IMR-90 (cell line): ENCODE results near the gene TCIRG1. TPM values are rescaled to one million over a fixed set of nuclear protein-coding genes. Genes with fewer than 3 reads are reported as not detected.

Source experiments
- ATAC-seq: fragments of 200-7000 bp; cut with Tn5 transposase; 2 replicates; pipeline ENCODE4 v1.9.1; 2020; ENCODE audit warnings: low read depth, mild to moderate bottlenecking, moderate library complexity
- BruUV-seq: library from RNA; stranded (reverse); fragments of 400-500 nt; replicated peaks from 2 replicates; lab custom pipeline; 2021; lab: Mats Ljungman, UMichigan
- CTCF ChIA-PET: fragments of 300-600 bp; formaldehyde crosslinking; extraction: SDS; loops from one replicate; lab custom pipeline; 2021; ENCODE audit warnings: antibody characterized with exemption; lab: Yijun Ruan, JAX
- POLR2A ChIA-PET: fragments of 300-600 bp; sonication (Branson Sonifier 250); formaldehyde crosslinking; loops from one replicate; lab custom pipeline; 2022; ENCODE audit warnings: antibody characterized with exemption; ENCODE audit not compliant: unreplicated experiment; lab: Charles Lee
- DNase-seq: peaks from one replicate; pipeline ENCODE4 v3.0.0; 2013
- H2AFZ ChIP-seq: replicated peaks from 2 replicates; pipeline ENCODE3; 2013; ENCODE audit warnings: low read length, mild to moderate bottlenecking; ENCODE audit not compliant: poor library complexity
- H2AK5ac ChIP-seq: 2 replicates; pipeline ENCODE4 v1.6.1; 2013; ENCODE audit warnings: low read depth, low read length, inconsistent platforms
- H2AK9ac ChIP-seq: replicated peaks from 2 replicates; pipeline ENCODE3; 2013; ENCODE audit warnings: mild to moderate bottlenecking, low read depth, low read length, moderate library complexity; ENCODE audit not compliant: poor library complexity
- H2BK120ac ChIP-seq: 2 replicates; pipeline ENCODE4 v1.6.1; 2013; ENCODE audit warnings: low read depth, low read length, inconsistent platforms
- H2BK15ac ChIP-seq: 3 replicates; pipeline ENCODE4 v1.6.1; 2013; ENCODE audit warnings: low read depth, low read length, inconsistent platforms
- H2BK20ac ChIP-seq: 2 replicates; pipeline ENCODE4 v1.6.1; 2013; ENCODE audit warnings: low read depth, mild to moderate bottlenecking, inconsistent platforms, low read length, moderate library complexity
- H2BK5ac ChIP-seq: 2 replicates; pipeline ENCODE4 v1.6.1; 2013; ENCODE audit warnings: mild to moderate bottlenecking, low read depth, low read length, inconsistent platforms; ENCODE audit not compliant: poor library complexity, severe bottlenecking
- H3K14ac ChIP-seq: replicated peaks from 2 replicates; pipeline ENCODE4 v1.6.1; 2013; ENCODE audit warnings: low read depth, low read length, inconsistent platforms
- H3K18ac ChIP-seq: 2 replicates; pipeline ENCODE4 v1.6.1; 2013; ENCODE audit warnings: low read depth, low read length, control low read depth
- H3K23ac ChIP-seq: 2 replicates; pipeline ENCODE4 v1.6.1; 2013; ENCODE audit warnings: low read depth, low read length, inconsistent platforms
- H3K27ac ChIP-seq: 2 replicates; pipeline ENCODE4 v1.5.1; 2013; ENCODE audit warnings: mild to moderate bottlenecking, control low read depth, low read length; ENCODE audit not compliant: insufficient read depth
- H3K27me3 ChIP-seq: 2 replicates; pipeline ENCODE4 v1.6.1; 2013; ENCODE audit warnings: low read length; ENCODE audit not compliant: control insufficient read depth, insufficient read depth
- H3K36me3 ChIP-seq: 2 replicates; pipeline ENCODE4 v1.6.1; 2013; ENCODE audit warnings: low read length, mixed read lengths; ENCODE audit not compliant: control insufficient read depth, insufficient read depth
- H3K4ac ChIP-seq: 2 replicates; pipeline ENCODE4 v1.6.1; 2013; ENCODE audit warnings: low read depth, low read length, inconsistent platforms
- H3K4me1 ChIP-seq: 2 replicates; pipeline ENCODE4 v1.6.1; 2013; ENCODE audit warnings: low read length, mixed read lengths; ENCODE audit not compliant: control insufficient read depth, insufficient read depth
- H3K4me2 ChIP-seq: 2 replicates; pipeline ENCODE4 v1.6.1; 2013; ENCODE audit warnings: low read depth, mild to moderate bottlenecking, control low read depth, low read length, moderate library complexity
- H3K4me3 ChIP-seq: 2 replicates; pipeline ENCODE4 v1.5.1; 2013; ENCODE audit warnings: low read depth, mild to moderate bottlenecking, control low read depth, low read length, moderate library complexity; ENCODE audit not compliant: insufficient read depth
- H3K56ac ChIP-seq: 2 replicates; pipeline ENCODE4 v1.6.1; 2013; ENCODE audit warnings: low read length, inconsistent platforms; ENCODE audit not compliant: insufficient read depth; ENCODE audit errors: extremely low read depth
- H3K79me1 ChIP-seq, 2 experiments: 2 replicates each; pipeline ENCODE4 v1.6.1; 2013; ENCODE audit warnings: low read length in 2 of 2, inconsistent platforms in 1 of 2, low read depth in 1 of 2
- H3K9ac ChIP-seq: 2 replicates; pipeline ENCODE4 v1.6.1; 2013; ENCODE audit warnings: low read depth, low read length, control low read depth
- H3K9me1 ChIP-seq: 2 replicates; pipeline ENCODE4 v1.6.1; 2013; ENCODE audit warnings: low read length, inconsistent platforms; ENCODE audit not compliant: insufficient read depth
- H3K9me3 ChIP-seq: 2 replicates; pipeline ENCODE4 v1.6.1; 2013; ENCODE audit warnings: low read length; ENCODE audit not compliant: control insufficient read depth, insufficient read depth
- H4K20me1 ChIP-seq: 2 replicates; pipeline ENCODE4 v1.6.1; 2013; ENCODE audit warnings: low read length, inconsistent platforms; ENCODE audit not compliant: insufficient read depth
- H4K5ac ChIP-seq: 2 replicates; pipeline ENCODE4 v1.6.1; 2013; ENCODE audit warnings: mild to moderate bottlenecking, low read depth, low read length, control low read depth
- H4K8ac ChIP-seq, 2 experiments: 2 replicates each; pipeline ENCODE4 v1.6.1; 2013; ENCODE audit warnings: low read depth in 2 of 2, low read length in 2 of 2, control low read depth in 1 of 2, inconsistent platforms in 1 of 2
- H4K91ac ChIP-seq: 2 replicates; pipeline ENCODE4 v1.6.1; 2013; ENCODE audit warnings: low read depth, low read length, inconsistent platforms; ENCODE audit not compliant: insufficient read depth
- CHD1 ChIP-seq: IDR thresholded peaks from 2 replicates; pipeline ENCODE4 v1.6.1; 2012; ENCODE audit warnings: low read depth, low read length, improper control_type of control experiment
- FOS ChIP-seq: fragments of 150-350 bp; IDR thresholded peaks from 2 replicates; pipeline ENCODE4 v1.6.1; 2016; ENCODE audit warnings: low read depth, low read length
- MAFK ChIP-seq: IDR thresholded peaks from 2 replicates; pipeline ENCODE4 v1.6.1; 2012; ENCODE audit warnings: low read depth, low read length, improper control_type of control experiment
- MAZ ChIP-seq: IDR thresholded peaks from 2 replicates; pipeline ENCODE4 v1.6.1; 2012; ENCODE audit warnings: low read depth, mild to moderate bottlenecking, low read length, improper control_type of control experiment, moderate library complexity, borderline replicate concordance
- MXI1 ChIP-seq: IDR thresholded peaks from 2 replicates; pipeline ENCODE4 v1.6.1; 2012; ENCODE audit warnings: low read depth, mild to moderate bottlenecking, low read length, moderate library complexity, borderline replicate concordance
- NFE2L2 ChIP-seq: fragments of 150-350 bp; IDR thresholded peaks from 2 replicates; pipeline ENCODE4 v1.6.1; 2016; ENCODE audit warnings: low read depth, mild to moderate bottlenecking, low read length
- POLR2A ChIP-seq: IDR thresholded peaks from 2 replicates; pipeline ENCODE4 v1.6.1; 2012; ENCODE audit warnings: mild to moderate bottlenecking, low read depth, low read length
- RAD21 ChIP-seq: IDR thresholded peaks from 2 replicates; pipeline ENCODE4 v1.6.1; 2012; ENCODE audit warnings: low read length, improper control_type of control experiment
- RCOR1 ChIP-seq: IDR thresholded peaks from 2 replicates; pipeline ENCODE4 v1.6.1; 2012; ENCODE audit warnings: mild to moderate bottlenecking, low read length, improper control_type of control experiment; ENCODE audit not compliant: insufficient replicate concordance
- RFX5 ChIP-seq: IDR thresholded peaks from 2 replicates; pipeline ENCODE4 v1.8.0; 2012; ENCODE audit warnings: low read depth, mild to moderate bottlenecking, low read length, moderate library complexity
- SMC3 ChIP-seq: fragments of 150-350 bp; IDR thresholded peaks from 2 replicates; pipeline ENCODE4 v1.6.1; 2016; ENCODE audit warnings: low read depth, mild to moderate bottlenecking, antibody characterized with exemption, low read length, moderate library complexity
- WGBS, 2 experiments: methylation state at CpG; one replicate each; pipeline versions ENCODE4 v1.1.5 to v1.1.7; 2013; ENCODE audit warnings: missing lambda C conversion rate in 2 of 2; ENCODE audit not compliant: insufficient read length in 1 of 2; ENCODE audit errors: extremely low coverage in 2 of 2; 5-methylcytosine and 5-hydroxymethylcytosine counted together
- dilution Hi-C: fragments of 300-500 bp; cut with HindIII; formaldehyde crosslinking; loops from one replicate; pipeline ENCODE4 v1.14.3; 2018; ENCODE audit warnings: low sequenced_read_pairs; ENCODE audit not compliant: unreplicated experiment
- in situ Hi-C: fragments of 300-500 bp; cut with MboI; formaldehyde crosslinking; loops from 3 replicates; pipeline ENCODE4 v1.14.3; 2019; ENCODE audit warnings: low sequenced_read_pairs, inconsistent platforms, mixed read lengths
- intact Hi-C: fragments of 100-400 bp; cut with micrococcal nuclease; formaldehyde crosslinking; loops from 2 replicates; pipeline ENCODE4 v1.10.0; 2022
- polyA plus RNA-seq, 3 experiments: library from polyadenylated mRNA; depleted of rRNA; stranded (reverse); fragments of >200 nt; gene quantifications; 2 replicates each; pipeline ENCODE4 v1.2.3, GENCODE V29; 2012; ENCODE audit warnings: low replicate concordance in 1 of 3
- total RNA-seq: library from RNA; depleted of rRNA; stranded (reverse); fragments of >200 nt; gene quantifications from 2 replicates; pipeline ENCODE4 v1.2.3, GENCODE V29; 2012
- TF ChIP-seq, protein P1 (sequence below): fragments of 150-350 bp; IDR thresholded peaks from 2 replicates; pipeline ENCODE4 v1.6.1; 2017; ENCODE audit warnings: mild to moderate bottlenecking, antibody characterized with exemption, low read length, low read depth

The TCIRG1 gene
- total and polyA plus RNA-seq, 2 of the 4 experiments (the other 2 are of a cell fraction), result 25.3 to 117 TPM

DNA sequence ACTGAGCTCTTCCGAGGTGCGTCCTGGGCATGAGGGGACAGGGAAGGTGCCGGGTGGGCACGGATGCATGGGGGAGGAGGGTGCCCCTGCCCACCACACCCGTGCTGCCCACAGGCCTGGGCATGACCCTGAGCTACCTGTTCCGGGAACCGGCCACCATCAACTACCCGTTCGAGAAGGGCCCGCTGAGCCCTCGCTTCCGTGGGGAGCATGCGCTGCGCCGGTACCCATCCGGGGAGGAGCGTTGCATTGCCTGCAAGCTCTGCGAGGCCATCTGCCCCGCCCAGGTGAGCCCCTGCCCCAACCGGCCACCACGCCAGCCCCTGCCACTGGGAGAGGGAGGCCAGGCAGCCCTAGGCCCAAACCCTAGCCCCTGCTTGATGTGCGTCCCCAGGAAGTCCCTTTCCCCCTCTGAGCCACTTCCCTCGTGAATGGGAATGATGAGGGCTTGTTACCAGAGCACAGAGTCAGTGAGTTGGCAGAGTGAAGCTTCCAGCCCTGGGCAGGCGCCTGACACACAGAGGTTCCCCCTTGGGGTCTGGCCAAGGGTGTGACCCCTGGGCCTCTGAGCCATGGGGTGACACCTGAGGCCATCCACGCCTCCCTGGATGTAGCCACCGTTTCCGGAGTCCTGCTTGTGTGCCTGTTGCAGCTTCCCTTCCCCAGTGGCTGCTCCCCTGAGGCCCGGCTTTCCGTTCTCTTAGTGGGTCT, 5.7 kb upstream of the TCIRG1 start:
- ChIA-PET CTCF (no interaction called here), POLR2A (no interaction called here)
- TF ChIP-seq RCOR1 (no peak), MAZ (no peak), POLR2A (no peak), CHD1 (no peak), FOS (no peak), SMC3 (no peak), NFE2L2 (no peak), MXI1 (no peak), RAD21 (no peak), RFX5 (no peak), MAFK (no peak)
- TF ChIP-seq, protein P1, sequence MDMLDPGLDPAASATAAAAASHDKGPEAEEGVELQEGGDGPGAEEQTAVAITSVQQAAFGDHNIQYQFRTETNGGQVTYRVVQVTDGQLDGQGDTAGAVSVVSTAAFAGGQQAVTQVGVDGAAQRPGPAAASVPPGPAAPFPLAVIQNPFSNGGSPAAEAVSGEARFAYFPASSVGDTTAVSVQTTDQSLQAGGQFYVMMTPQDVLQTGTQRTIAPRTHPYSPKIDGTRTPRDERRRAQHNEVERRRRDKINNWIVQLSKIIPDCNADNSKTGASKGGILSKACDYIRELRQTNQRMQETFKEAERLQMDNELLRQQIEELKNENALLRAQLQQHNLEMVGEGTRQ, result no peak
- no peak overlapping the region for H2BK15ac ChIP-seq
- no TSS peak for BruUV-seq
- peaks cover 21% of the 10 kb centered on the region for H3K4me1 ChIP-seq
- no peak overlapping the region for H2BK120ac ChIP-seq
- no peak overlapping the region for H3K4ac ChIP-seq
- H3K27me3 ChIP-seq, result no peaks in the 10 kb centered on the region
- H2AFZ ChIP-seq, result no peak overlapping the region
- no peak overlapping the region for H2BK20ac ChIP-seq
- H3K36me3 ChIP-seq, result peaks cover 11% of the 10 kb centered on the region; the same call in 1 of the 2 replicates
- H2AK5ac ChIP-seq, result no peak overlapping the region
- H4K5ac ChIP-seq, result no peak overlapping the region
- no peak overlapping the region for H3K14ac ChIP-seq
- no peak overlapping the region for H3K4me3 ChIP-seq
- no peak overlapping the region for H4K91ac ChIP-seq
- dilution Hi-C loops (no loop called here), in situ Hi-C loops (no loop called here), intact Hi-C loops (no loop called here)
- peaks cover 2% of the 10 kb centered on the region for H3K9me1 ChIP-seq
- peak overlapping the region; percentile 39 for H2AK9ac ChIP-seq
- peaks cover 26 to 55% of the 10 kb centered on the region in 2 experiments for H3K79me1 ChIP-seq
- H3K4me2 ChIP-seq, result no peak overlapping the region
- H3K23ac ChIP-seq, result no peak overlapping the region
- ATAC-seq (no peak), DNase-seq (no peak)
- no peaks in the 10 kb centered on the region for H4K20me1 ChIP-seq
- H3K27ac ChIP-seq, result no peak overlapping the region
- H3K56ac ChIP-seq, result no peak overlapping the region
- H2BK5ac ChIP-seq, result no peak overlapping the region
- 96% methylated on average over 9 of the region's 29 CpGs; no CpG with 5 or more reads in 1 of the 2 experiments for WGBS, 2 experiments
- no peak overlapping the region for H4K8ac ChIP-seq
- H3K9ac ChIP-seq, result no peak overlapping the region
- no peak overlapping the region for H3K18ac ChIP-seq
- H3K9me3 ChIP-seq, result no peaks in the 10 kb centered on the region
